ENCODE data around the gene CRLF2.
"Not testable (repeated sequence)": the region's sequence is repeated elsewhere in the genome, so short reads cannot be mapped to it uniquely, and the experiment has no call there.

Gene CRLF2, protein sequence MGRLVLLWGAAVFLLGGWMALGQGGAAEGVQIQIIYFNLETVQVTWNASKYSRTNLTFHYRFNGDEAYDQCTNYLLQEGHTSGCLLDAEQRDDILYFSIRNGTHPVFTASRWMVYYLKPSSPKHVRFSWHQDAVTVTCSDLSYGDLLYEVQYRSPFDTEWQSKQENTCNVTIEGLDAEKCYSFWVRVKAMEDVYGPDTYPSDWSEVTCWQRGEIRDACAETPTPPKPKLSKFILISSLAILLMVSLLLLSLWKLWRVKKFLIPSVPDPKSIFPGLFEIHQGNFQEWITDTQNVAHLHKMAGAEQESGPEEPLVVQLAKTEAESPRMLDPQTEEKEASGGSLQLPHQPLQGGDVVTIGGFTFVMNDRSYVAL

DNA sequence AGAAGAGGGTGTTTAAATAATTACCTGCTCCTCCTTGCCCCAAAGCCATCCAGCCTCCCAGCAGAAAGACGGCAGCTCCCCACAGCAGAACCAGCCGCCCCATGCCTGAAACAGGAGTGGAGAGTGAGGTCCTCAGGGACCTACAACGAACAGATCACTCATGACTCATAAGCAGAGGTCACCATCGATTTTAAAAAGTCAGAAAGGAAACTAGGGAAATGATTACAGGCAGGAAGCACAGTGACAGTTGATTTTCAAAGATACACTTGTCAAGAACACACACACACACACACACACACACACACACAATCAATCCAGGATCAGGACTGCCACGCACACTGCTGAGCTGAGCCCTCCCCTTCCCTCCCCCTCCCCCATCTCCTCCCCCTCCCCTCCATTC, at the start of gene CRLF2:
Gene CRLF2, minus strand, starts transcription at position 118 of the 400 bp plus-strand sequence. Its CDS starts 15 bp downstream, at position 103.
- peak; percentile 47 for DNase-seq

DNA sequence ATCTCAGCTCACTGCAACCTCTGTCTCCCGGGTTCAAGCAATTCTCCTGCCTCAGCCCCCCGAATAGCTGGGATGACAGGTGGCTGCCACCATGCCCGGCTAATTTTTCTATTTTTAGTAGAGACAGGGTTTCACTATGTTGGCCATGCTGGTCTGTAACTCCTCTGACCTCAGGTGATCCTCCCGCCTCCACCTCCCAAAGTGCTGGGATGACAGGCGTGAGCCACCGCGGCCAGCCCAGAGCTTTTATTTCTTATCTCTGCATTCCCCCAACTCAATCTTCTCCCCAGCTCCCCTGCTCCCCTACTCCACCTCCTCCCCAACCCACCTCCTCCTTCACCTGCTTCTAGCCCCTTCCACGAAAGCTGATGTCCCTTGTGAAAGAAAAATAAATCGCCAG, 49.3 kb upstream of the CRLF2 start:
- not testable (repeated sequence) for DNase-seq

- DNase-seq, result no peak
These were observed 48.8 kb upstream of the CRLF2 start for GRCh38 chrX:1261285-1261684.

- no peak for DNase-seq
These were observed 40.4 kb upstream of the CRLF2 start for GRCh38 chrX:1252861-1253260.

- DNase-seq, result peak; percentile 50
These were observed 36.8 kb upstream of the CRLF2 start for GRCh38 chrX:1249101-1249887.

DNA sequence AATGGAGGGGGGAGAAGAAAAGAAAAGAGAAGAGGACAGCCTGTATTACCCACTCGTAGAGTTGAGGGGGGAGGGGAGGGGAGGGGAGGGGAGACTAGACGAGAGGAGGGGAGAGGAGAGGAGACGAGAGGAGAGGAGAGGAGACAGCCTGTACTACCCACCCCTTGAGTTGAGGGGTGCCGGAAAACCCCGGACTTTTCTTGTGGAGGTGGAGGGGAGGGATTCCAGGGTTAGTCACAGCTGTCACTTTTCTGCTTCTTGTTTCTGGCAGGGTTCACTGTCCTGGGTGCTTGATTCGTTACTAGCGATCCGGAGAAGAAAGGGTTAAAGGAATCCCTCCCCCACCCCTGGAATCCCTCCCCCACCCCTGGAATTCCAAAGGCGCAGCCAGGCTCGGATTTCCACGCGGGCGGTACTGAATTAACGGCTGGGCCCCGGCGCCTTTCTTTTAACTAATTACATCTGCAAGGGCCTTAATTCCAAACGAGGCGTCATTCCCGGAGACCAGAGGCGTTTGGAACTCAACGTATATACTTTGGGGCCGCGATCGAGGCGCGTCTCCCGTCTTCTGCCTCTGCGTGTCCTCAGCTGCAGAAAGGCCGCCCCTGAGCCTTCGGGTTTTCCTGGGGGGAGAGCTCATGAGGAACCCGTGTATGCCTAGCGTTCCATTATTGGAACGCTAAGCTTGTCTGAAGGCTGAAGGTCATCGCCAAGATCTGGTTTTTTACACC, 36.0 kb upstream of the CRLF2 start:
- DNase-seq, result peak; percentile 27

DNA sequence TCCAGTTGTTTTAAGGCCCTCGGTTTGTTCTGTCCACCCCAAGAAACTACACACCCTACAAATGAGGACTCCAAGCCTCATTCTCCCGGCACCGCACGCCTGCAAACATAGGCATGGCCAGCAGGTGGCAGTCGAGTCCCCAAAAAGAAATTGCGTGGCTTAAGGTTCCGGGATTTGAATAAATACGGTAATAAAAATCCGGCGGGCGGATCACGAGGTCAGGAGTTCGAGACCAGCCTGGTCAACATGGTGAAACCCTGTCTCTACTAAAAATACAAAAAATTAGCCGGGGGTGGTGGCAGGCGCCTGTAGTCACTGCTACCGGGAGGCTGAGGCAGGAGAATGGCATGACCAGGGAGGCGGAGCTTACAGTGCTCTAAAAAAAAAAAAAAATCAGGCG, 34.4 kb upstream of the CRLF2 start:
- peak; percentile 85 for DNase-seq

GRCh38 chrX:1244164-1245076, 32.0 kb upstream of the CRLF2 start:
- DNase-seq, result no peak

GRCh38 chrX:1242891-1243402, 30.5 kb upstream of the CRLF2 start:
- DNase-seq, result peak; percentile 29

DNA sequence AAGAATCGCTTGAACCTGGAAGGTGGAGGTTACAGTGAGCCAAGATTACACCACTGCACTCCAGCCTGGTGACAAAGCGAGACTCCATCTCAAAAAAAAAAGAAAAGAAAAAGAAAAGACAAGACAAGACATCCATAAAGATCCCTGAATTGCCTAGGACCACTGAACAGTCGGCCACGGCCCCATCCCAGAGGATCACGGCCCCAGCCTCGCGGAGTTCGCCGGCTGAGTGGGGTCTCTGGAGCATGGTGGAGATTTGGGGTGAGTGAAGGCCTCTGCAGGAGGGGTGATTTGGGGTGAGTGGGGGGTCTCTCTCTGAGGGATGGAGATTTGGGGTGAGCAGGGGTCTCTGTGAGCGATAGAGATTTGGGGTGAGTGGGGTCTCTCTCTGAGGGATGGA, 28.1 kb upstream of the CRLF2 start:
- DNase-seq, result not testable (repeated sequence)

- peak; percentile 49 for DNase-seq
These were observed 27.3 kb upstream of the CRLF2 start for GRCh38 chrX:1239681-1240142.

DNA sequence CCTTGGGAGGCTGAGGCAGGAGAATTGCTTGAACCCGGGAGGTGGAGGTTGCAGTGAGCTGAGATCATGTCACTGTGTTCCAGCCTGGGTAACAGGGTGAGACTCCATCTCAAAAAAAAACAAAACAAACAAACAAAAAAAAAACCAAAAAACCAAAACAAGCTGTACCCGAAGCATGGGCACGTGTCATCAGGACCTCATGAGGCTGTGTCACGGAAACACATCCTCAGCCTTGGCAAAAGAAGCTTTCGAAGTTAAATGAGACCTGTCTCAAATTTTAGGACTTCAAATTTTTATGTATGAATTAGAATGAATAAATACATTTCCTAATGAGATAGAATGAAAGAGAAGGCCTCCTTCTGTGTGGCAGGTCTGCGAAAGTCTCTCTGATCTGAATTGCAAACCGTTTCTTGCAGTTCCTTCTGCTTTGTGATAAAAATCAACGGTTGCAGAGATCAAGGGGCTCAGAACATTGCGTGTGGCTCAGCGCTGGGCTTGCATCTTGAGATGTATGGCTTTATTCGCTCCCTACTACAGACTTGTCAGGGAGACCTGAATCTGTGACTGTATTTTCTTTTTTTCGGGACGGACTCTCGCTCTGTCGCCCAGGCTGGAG, 19.5 kb upstream of the CRLF2 start:
- DNase-seq, result no peak

GRCh38 chrX:1228101-1228500, 15.7 kb upstream of the CRLF2 start:
- DNase-seq, result not testable (repeated sequence)

GRCh38 chrX:1226249-1226648, 13.8 kb upstream of the CRLF2 start:
- no peak for DNase-seq

DNA sequence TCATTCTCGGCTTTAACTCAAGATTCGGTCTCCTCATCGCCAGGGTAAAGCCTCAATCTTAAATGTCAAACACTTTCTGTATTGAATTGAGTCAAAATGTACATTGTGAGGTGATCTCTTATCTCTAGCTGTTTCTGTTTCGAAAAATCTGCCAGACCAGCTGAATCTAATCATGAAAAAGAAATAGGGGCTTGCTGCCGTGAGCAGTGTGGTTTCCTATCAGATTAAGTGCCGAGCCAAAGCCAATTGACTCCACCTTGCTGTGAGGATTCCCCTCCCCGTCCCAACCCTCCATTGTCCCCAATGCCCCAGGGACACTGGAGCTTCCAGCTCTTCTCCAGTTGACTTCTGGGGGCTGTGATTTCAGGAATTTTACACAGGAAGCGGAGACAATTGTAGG, 12.5 kb upstream of the CRLF2 start:
- no peak for DNase-seq

- no peak for DNase-seq
These were observed 10.8 kb upstream of the CRLF2 start for GRCh38 chrX:1223242-1223600.

DNA sequence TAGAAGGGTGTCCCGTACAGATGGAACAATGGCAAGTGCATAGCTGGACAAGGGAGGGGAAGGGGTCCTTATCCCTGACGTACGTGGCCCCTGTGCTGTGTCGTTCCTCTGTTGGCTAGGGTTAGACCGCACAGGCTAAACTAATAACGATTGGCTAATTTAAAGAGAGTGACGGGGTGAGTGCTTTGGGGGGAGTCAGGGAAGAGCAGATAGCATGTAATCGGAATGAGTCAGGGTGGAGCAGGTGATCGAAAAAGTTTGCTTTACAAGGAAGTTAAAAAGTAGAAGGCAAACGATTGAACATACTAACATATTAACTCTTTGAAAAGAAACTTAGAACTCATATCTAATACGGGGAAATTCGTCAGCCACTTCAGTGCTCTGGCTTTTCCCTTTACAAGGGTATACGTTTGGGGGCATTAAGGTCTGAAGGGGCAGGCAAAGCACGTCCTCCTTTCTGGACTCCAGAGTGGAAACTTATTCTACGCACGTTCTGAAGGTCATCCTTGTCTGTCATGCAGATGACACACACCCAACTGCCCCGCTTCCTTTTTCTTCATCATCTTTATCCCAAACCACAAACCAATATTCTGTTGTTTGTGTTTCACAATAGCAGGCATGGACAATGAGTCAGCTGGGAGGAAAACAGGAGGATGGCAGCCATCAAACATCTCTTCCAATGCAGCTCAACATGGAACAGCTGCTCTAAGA, 10.2 kb upstream of the CRLF2 start:
- DNase-seq, result no peak

DNA sequence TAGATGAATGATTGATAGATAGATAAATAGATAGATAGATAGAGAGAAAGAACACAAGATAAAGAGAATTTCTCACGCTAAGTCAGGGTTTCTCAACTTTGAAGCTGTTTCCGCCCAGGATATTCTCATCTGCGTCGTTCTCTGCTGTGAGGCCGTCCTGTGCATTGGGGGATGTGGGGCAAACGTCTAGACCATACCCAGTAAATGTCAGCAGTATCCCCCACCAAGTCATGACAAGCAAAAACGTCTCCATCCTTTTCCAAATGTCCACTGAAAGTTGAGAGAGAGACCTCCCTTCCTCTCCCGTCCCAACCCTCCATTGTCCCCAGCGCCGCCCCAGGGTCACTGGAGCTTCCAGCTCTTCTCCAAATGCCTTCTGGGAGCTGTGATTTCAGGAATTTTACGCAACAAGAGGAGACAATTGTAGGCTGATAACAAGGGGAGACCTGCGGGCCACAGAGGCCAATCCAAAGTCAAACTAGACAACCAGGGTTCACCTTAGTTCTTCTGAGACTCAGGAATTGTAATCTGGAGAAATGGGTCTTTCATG, 8.9 kb upstream of the CRLF2 start:
- DNase-seq, result no peak

- no peak for DNase-seq
These were observed 5.8 kb upstream of the CRLF2 start for GRCh38 chrX:1218286-1218685.

- DNase-seq, result no peak
These were observed 2.8 kb upstream of the CRLF2 start for GRCh38 chrX:1215123-1215823.
